ENCODE measurements around the gene GALNT18.

GRCh38 chr11:11380340-11380739, 241.5 kb downstream of the GALNT18 start:
- TF ChIP-seq EZH2 (IDR thresholded peaks at IDR 0.05; ENCODE audit: low read length), result no peak
- TF ChIP-seq, protein P1, sequence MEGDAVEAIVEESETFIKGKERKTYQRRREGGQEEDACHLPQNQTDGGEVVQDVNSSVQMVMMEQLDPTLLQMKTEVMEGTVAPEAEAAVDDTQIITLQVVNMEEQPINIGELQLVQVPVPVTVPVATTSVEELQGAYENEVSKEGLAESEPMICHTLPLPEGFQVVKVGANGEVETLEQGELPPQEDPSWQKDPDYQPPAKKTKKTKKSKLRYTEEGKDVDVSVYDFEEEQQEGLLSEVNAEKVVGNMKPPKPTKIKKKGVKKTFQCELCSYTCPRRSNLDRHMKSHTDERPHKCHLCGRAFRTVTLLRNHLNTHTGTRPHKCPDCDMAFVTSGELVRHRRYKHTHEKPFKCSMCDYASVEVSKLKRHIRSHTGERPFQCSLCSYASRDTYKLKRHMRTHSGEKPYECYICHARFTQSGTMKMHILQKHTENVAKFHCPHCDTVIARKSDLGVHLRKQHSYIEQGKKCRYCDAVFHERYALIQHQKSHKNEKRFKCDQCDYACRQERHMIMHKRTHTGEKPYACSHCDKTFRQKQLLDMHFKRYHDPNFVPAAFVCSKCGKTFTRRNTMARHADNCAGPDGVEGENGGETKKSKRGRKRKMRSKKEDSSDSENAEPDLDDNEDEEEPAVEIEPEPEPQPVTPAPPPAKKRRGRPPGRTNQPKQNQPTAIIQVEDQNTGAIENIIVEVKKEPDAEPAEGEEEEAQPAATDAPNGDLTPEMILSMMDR (optimal IDR thresholded peaks at IDR 0.05 in 1 of 3, IDR thresholded peaks at IDR 0.05 in 1 of 3, conservative IDR thresholded peaks at IDR 0.05 in 1 of 3; ENCODE audit: extremely low read depth in 1 of 3, insufficient read depth in 2 of 3, low read length in 3 of 3), result no peak

All from keratinocyte (primary cell).